GM19238 (cell line): ENCODE results near the gene MAP3K3.

ENCODE experiments used
- DNase-seq: peaks from one replicate; pipeline ENCODE4 v3.0.0; 2011; ENCODE audit warnings: low spot score; ENCODE audit not compliant: insufficient read length

Gene MAP3K3

DNA sequence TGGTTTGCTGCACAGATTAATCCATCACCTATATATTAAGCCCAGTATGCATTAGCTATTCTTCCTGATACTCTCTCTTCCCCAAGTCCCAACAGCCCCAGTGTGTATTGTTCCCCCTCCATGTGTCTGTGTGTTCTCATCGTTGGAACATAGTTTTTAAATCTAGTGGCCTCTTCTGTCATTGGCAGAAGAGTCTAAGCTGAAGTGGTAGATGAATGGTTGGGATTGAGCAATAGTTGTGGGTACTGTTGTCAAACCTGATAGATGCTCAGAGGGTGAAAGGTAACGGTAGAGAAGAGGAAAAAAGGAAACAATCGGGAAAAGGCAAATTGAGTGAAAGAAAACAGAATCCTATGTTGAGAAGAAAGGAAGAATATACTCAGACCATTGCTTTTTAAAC, 29.9 kb downstream of the MAP3K3 start:
- no peak for DNase-seq

DNA sequence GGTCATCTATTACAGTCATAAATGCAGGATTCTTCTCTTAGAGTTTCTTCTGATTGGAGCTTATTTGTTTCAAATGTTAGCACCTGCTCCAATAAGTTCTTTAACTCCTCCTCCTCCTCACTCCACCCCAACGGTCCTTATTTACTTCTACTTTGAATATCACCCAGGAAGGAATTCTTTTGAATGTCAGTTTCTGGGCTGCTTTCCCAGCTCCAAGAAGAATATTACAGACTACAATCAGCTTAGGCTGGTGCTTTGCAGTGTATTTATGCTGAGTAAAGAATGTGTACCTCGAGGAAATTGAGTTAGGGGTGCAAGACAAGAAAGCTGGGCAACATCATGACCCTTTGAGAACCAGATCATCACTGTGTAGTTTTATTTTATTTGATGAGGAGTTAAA, 30.8 kb downstream of the MAP3K3 start:
- DNase-seq: no peak

DNA sequence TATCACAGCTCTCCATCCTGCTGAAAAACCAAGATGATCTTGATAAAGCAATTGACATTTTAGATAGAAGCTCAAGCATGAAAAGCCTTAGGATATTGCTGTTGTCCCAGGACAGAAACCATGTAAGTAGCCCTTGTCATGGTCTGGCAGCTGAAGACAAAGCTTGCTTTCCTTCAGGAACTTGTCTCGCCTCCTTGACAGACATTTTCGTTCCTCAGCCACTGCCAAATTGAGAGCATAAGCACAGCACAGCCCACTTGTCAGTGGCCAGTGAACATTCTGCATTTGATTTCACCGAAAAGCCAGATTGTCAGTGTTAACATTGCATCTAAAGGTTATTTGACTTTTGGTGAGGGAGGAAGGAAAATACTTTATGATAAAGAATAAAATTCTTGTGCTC, 35.6 kb downstream of the MAP3K3 start:
- no peak for DNase-seq

DNA sequence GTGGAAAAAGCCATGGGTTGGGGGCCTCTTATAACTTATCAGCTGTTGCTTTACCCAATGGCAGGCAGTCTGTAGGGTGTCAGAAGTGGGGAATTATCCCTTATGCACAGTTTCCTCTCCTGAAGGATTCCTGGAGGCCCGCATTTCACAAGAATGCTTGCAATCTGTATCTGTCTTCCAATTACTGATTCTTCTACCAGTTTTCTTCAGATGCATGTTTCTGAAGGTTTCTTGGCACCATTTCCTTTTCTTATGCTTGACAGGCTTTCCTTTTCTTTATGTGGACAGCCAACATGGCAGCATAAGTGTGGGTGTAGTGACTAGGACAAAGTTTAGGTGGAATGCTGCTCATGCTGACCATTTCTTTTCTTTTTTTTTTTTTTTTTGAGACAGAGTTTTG, 36.1 kb downstream of the MAP3K3 start:
- no peak for DNase-seq

DNA sequence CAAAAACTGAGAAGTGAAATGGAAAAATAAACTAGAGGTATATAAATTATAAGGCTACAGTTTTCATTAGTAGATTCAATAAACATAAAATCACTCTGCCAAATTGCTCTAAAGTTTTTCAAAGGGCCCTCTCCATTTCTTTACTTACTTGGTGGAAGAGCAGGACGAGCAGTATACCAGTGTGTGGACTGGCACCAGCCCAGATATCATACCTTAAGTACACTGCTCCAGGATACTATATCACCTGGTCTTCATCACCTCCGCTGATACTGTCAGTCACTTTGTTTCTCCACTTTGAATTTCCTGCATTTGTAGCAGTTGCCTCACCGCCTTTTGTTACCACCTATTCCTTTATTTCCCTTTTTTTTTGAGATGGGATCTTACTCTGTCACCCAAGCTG, 37.6 kb downstream of the MAP3K3 start:
- no peak for DNase-seq

DNA sequence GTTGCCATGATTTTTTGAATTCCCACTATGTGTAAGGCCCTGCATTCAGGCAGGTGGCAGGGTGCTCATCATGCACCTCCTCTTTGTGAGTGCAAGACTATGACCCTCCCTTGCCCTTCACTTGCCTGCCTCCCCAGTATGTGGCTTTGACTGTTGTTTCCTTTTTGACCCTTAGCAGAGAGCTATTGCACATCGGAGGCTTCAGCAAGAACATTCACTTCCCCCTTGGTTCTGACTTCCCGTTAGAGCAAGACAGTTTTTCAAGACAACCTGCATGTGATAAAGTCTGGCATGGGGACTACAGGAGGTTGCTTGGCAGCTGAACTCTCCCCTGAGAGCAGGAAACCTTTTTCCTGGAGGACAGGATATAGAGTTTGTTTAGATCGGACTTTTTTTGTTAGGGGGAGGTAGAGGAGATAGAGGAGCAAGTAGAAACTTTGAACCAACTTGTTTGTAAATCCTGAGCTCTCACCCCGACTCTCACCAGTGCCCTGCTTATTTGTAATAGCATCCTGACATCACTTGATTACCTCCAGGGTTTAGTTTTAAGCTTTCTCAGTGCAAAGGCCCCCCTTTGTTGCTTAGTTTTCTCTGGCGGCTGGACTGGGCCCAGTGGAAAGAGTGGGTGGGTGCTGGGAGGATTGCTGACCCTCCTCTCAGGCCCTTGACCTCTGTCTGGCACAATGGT, 43.5 kb downstream of the MAP3K3 start:
- peak; percentile 19 for DNase-seq

DNA sequence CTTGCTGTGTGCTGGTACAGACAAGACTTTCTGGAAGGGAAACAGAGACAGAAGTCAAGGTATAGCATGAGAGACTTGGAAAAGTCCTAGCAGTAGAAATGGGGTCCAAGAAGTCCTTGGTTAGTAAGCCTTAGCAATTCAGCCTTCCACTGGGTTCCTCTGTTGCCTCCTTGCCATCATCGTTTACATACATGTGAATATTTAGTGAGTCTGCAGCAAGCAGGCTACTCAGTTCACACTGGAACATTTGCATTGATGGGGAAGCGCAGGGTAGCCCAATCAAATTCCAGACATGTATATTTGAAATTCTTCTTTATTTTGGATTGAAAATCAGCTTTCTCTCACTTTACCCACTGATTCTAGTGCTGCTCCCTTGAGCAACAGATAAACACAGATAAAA, 50.6 kb downstream of the MAP3K3 start:
- no peak for DNase-seq

DNA sequence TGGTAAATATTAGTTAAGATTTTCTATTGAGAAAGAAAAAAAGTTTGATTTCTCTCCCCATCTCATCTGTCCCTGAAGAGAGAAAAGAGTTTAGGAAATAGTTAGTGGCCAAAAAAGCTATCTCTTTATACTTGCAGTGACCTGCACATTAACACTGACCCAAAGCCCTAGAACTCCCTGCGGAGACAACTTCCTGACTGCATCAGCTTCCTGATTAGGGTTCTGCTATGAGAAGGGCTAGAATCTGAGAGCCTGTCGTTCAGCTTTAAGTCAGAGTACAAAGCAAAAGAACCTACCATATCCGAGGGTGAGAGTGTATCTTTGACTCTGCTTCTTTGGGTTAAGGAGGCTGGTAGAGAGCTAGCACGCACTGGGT, 53.0 kb downstream of the MAP3K3 start:
- no peak for DNase-seq

DNA sequence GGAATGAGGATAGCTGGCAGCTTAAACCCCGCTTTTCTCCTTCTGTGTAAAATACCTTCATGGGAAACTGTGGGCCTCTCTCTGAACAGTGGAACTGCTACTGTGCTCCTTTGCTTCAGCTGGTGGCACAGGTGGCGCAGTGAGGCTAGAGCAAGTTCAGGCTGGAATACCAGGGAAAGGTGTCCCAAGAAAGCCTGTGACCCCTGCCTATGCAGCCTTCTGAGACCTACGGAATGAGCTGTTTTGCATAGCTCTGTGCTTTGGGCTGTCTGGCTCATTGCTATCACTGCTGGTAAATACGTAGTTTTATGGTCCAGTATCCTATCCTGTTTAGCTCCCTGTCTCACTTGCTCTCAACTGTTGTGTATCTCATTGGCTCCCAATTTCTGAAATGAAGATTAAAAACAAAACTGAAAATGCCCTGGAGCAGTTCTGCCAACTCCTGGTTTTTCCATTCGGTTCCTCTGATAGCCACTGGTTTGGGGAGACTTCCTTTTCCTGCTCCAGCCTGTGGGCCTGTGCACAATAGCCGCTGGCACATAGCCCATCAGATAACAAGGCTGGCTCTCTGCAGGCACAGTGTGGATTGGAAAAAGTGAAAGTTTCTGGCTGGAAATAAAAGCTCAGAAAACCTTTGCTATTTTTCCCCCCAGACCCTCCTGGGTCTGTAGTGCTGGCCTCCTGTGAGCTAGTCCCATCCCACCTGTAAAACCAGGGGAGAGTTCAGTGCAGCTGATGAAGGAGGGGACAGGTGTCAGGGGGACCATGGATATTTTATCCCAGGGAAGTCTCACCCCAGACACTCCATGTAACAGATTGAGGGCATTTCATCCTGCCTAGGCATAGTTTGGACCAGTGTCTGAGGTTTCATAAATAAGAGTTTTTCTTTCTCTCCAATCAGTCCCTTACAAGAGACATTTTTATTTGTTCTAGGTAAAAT, 53.7 kb downstream of the MAP3K3 start:
- no peak for DNase-seq

DNA sequence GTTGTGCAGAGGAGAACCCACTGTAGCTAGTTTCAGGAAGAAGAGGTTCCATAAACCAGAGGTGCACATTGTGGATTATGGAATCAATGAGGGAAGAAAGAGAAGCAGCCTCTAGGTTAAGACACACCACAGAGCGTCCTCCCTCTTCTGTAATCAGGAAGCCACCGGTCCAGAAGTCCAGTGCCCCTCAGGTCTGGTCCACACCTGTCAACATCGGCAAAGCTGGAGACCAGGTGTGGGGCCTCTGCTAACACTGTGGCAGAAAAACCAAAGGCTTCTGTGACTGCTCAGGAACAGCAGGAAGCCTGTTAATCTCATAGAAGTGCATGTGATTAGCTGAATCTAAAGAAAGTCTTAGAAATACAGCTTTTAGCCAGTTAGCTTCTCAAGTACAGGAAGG, 54.4 kb downstream of the MAP3K3 start:
- no peak for DNase-seq

DNA sequence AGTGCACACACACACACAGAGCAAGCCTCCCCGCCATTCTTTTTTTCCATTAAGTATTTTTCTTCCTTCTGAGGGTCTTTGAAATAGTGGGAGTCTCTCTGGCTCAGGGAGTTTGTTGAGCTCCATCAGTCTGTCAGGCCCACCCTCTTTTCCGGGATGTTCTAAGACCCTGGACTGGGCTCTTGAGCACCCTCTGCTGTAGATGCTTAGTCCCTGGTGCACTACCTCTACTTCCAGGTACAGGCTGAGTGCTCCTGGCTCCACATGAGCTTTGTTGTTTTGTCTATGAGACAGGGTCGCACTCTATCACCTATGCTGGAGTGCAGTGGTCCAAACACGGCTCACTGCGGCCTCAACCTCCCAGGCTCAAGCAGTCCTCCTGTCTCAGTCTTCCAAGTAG, 57.0 kb downstream of the MAP3K3 start:
- DNase-seq: no peak

DNA sequence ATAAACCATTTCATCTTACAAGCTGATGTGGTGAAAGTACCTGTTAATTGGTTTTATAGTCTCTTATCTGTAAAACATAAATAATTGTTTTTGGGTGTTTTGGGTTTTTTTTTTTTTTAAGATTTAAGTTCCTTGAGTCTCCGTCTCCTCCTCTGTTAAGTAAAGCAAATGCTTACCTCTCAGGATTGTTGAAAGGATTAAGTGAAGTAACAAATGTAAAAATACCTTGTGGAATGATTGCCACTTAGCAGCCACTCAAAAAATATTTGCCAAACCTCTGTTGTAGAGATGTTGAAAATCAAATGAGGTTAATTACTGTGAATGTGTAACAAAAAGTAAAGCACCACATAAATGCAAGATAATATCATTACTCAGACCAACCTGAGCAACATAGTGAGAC, 58.5 kb downstream of the MAP3K3 start:
- DNase-seq: no peak

DNA sequence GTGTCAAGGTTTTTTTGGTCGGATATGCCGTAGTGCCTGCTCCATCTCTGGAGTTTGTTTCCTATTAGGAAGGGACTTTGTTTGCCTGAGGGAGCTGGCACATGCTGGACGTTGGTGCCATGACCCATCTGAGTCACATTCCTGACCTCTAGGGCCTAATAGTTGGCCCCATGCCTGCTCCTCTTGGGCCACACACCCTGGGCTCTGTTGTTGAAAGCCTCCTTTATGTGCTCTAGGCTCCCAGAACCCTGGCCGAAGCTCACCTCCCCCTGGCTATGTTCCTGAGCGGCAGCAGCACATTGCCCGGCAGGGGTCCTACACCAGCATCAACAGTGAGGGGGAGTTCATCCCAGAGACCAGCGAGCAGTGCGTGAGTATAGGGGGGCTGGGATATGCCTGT, 59.3 kb downstream of the MAP3K3 start:
- DNase-seq: no peak

DNA sequence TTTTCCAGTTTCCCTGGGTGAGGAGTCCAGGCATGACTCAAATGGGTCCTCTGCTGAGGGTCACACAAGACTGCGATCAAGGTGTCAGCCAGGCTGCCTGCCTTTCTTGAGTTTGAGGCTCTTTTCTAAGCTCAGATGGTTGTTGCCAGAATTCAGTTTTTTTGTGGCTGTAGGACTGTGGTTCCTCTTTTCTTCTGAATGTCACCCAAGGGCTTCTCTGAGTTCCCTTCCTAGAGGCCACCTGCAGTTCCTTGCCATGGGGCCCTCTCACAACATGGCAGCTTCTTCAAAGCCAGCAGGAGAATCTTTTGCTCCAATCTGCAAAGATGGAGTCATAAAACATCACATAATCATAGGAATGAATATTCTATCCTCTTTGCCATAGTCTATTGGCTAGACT, 60.2 kb downstream of the MAP3K3 start:
- no peak for DNase-seq

DNA sequence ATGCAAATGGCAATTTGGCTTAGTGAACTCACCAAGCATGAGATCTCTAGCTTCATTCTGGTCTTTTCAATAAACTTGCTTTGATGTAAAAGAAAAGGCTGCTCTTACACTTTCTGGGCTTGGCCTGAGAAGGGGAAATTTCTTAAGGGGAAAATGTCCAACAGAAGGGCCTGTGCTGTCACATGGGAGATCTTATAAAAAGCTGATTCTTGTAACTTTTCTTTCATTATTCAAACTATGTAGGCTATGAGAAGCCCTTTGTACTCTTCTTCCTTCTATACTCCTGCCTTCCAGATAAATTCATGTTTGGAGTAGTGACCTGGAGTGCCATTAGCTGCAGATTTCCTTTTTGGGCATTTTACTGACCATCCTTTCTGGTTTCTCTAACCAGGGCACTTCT, 60.8 kb downstream of the MAP3K3 start:
- DNase-seq: no peak

DNA sequence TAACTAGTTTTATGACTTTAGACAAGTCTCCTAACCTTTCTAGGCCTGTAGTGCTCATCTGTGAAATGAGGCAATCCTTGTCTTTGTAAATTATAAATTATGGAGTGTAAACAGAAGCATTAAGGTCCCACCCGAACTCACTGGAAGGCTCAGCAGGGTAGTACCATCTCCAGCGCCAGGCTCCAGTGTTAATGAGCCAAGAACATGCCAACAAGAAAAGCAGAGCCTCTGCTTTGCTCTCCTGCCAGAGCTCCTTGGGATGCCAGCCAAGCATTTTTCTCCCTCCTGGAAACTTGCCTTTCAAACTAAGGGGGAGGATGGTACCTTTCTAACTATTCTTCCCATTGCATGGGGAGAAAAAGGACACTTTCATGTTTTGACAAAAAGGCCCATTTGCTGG, 62.8 kb downstream of the MAP3K3 start:
- no peak for DNase-seq

DNA sequence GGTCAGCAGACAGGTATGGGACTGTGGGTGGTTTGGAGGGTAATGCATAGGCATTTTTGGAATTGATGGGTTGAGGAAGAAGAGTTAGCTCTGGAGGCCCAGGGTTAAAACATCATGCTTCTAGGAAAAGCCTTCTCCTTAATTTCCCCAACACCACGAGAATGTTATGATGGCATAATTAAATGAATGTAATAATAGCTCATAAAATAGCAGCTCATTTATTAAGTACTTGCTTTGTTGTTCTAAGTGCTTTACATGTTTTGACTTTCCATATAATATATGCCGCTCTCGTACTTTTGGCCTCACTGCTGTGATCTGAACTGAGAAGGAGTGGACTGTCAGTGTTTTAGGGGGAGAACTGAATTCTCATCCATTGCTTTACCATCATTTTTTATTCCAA, 63.4 kb downstream of the MAP3K3 start:
- DNase-seq: no peak

DNA sequence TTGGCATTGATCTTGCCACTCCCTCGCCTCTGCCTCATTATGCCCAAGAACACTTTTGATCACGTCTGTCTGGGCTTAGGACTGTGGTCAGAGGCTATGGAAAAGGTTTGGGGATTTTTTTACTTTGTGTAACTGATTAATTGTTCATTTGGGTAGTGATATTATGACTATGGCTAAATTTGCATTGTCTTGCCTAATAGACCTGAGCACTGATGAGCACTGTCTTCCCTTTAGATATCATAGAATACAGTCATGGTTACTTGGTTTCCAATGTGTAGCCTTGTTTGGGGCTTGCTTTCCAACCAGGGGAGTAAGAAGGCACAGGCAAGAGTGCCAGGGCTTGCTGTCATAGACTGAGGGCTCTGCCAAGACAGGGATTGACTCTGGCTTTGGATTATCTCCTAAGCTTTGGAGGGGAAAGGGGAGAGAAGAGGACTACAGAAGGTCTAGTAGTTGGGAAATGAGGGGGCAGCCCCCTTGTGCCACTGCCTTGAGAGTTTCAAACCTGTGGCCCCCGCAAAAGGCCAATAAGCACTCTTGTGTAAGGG, 64.0 kb downstream of the MAP3K3 start:
- no peak for DNase-seq

DNA sequence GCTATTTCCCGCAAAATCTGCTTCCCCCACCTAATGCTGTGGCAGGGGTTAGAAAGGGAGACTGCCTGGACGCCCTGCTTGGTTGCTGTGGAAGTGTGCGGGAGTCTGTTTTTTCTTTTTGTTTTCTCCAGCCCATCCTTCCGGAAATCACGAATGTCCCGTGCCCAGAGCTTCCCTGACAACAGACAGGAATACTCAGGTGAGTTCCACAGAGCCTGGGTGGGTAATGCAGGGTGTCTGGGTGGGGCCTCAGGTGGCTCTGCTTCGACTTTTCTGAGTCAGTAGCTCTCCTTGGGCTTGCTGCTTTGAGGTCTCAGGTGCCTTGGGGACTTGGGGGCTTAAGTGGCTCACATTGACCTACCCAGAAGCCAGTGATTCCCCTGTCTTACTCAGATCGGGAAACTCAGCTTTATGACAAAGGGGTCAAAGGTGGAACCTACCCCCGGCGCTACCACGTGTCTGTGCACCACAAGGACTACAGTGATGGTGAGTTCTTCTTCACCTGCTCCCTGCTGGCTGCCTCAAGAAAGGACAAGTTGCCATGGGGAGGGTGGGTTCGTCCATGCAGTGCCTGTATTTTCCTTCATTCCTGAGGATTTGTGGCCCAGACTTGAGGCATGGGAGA, 66.3 kb downstream of the MAP3K3 start:
- DNase-seq: no peak

DNA sequence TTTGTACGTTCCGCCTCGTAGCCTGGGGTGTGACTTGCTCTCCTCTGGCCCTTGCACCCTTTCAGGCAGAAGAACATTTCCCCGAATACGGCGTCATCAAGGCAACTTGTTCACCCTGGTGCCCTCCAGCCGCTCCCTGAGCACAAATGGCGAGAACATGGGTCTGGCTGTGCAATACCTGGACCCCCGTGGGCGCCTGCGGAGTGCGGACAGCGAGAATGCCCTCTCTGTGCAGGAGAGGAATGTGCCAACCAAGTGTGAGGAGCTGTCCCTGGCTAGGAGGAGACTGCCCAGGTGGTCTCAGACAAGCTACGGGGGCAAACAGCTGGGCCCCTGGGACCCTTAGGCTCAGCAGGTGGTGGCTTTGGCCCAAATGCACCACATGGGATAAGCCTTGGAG, 67.3 kb downstream of the MAP3K3 start:
- no peak for DNase-seq

DNA sequence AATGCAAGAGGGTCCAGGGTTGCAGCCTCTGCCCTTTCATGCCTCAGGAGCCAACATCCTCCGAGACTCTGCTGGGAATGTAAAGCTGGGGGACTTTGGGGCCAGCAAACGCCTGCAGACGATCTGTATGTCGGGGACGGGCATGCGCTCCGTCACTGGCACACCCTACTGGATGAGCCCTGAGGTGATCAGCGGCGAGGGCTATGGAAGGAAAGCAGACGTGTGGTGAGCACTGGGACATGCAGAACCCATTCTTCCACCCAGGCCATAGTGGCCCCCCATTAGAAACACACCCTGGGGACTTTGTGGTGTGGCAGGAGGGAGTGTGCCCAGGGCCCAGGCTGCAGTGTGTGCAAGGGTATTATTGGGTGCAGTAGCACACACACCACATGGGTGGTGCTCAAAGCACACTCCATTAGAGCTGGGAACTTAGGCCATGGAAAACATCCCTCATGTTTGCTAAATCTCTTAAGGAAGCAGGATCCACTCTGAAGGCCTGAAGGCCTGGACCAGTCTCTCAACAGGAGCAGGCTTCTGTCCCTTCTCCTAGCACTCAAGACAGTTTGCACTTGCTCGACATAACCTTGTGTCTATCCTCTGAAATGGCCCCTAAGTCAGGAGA, 70.1 kb downstream of the MAP3K3 start:
- no peak for DNase-seq
